Activated naive CD4-positive, alpha-beta T cell (primary cell): ENCODE measurements around the gene UBXN11.
A peak's percentile ranks its signal among the peaks of the same experiment; 100 is the strongest.
"Not testable (repeated sequence)": the region's sequence is repeated elsewhere in the genome, so short reads cannot be mapped to it uniquely, and the experiment has no call there.

Experiments used
- DNase-seq, 4 experiments: peaks; one replicate each; lab custom pipeline; 2025; lab: John Stamatoyannopoulos, UW

UBXN11 gene

GRCh38 chr1:26336477-26337205 lies 30.2 kb upstream of the UBXN11 start:
- peak; percentile 26 to 80 (median 58) for DNase-seq

GRCh38 chr1:26335774-26336476 lies 29.5 kb upstream of the UBXN11 start:
- no peak for DNase-seq

GRCh38 chr1:26333312-26333711 lies 26.9 kb upstream of the UBXN11 start:
- not testable (repeated sequence) for DNase-seq

DNA sequence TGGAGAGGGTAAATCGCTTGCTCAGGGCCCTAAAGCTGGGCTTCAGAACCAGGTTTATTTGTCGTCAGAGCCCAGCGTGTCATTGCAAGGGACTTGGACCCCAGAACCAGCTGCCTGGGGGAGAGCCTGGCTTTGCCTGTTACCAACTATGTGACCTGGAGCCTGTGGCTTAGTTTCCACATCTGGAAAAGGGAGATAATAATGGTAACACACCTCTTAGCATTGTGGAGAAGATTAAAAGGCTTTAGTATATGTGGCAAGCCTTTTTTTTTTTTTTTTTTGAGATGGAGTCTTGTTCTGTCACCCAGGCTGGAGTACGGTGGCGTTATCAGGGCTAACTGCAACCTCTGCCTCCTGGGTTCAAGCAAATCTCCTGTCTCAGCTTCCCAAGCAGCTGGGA lies 23.8 kb upstream of the UBXN11 start:
- no peak for DNase-seq

GRCh38 chr1:26329380-26329779 lies 22.9 kb upstream of the UBXN11 start:
- DNase-seq, result not testable (repeated sequence)

GRCh38 chr1:26328597-26328996 lies 22.2 kb upstream of the UBXN11 start:
- no peak for DNase-seq

GRCh38 chr1:26327956-26328362 lies 21.5 kb upstream of the UBXN11 start:
- DNase-seq, result no peak

- DNase-seq, result no peak
These were observed 18.1 kb upstream of the UBXN11 start for GRCh38 chr1:26324550-26324949.

DNA sequence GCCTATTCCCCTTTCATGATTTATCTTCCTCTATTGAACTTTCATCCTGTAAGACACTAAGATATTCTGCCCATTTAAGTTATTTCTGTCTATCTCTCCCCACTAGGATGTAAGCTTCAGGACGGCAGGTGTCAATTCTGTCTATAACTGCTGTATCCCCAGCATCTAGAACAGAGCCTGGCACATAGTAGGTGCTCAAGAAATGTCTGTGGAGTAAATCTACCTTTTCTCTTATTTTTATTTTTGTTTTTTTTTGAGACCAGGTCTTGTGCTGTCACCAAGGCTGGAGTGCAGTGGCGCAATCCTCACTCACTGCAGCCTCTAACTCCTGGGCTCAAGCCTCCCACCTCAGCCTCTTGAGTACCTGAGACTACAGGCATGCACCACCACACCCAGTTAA lies 16.9 kb upstream of the UBXN11 start:
- DNase-seq, result no peak

DNA sequence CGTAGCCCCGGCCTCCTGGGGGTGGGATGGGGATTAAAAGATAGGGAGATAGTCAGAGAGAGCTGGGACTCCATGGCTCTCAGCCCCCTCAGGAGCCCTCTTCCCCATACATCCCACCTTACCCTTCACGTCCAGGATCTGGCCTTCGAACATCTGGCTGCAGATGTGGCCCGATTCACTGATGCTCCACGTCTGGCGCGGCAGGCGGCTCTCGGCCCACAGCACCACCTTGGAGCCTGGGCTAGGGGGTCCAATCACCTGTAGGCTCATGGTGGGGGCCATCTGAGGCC lies 15.6 kb upstream of the UBXN11 start:
- no peak for DNase-seq

GRCh38 chr1:26321315-26322041 lies 15.0 kb upstream of the UBXN11 start:
- DNase-seq, result peak; percentile 92 to 97 (median 94)

DNA sequence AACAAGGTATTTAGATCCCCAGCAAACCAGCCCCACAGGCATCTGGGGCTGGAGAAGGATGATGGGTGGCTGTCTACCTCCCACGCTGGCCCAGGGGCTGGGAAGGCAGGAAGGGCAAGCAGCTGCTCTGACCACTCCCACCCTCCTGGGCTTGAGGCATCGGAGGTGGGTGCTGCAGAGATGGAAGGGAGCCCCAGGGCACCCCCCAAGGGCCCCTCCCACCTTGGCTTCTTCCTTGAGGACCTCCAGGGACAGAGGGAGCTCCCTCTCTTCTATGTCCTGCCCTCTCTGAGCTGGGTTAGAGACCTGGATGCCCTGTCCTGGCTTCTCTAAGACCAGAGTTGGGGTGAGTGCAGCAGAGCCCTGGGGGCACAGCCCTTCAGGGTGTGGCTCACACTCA lies 14.5 kb upstream of the UBXN11 start:
- DNase-seq, result no peak

GRCh38 chr1:26318338-26319064 lies 12.1 kb upstream of the UBXN11 start:
- no peak for DNase-seq

GRCh38 chr1:26317612-26318337 lies 11.3 kb upstream of the UBXN11 start, which contains the start of gene CD52:
CD52 (plus strand) TSS chr1:26317958; CDS start chr1:26318018, 60 bp downstream.
- peak in 2 of 4 experiments; percentile 46 to 59 for DNase-seq

- no peak for DNase-seq
These were observed 10.7 kb upstream of the UBXN11 start for GRCh38 chr1:26317146-26317545.

DNA sequence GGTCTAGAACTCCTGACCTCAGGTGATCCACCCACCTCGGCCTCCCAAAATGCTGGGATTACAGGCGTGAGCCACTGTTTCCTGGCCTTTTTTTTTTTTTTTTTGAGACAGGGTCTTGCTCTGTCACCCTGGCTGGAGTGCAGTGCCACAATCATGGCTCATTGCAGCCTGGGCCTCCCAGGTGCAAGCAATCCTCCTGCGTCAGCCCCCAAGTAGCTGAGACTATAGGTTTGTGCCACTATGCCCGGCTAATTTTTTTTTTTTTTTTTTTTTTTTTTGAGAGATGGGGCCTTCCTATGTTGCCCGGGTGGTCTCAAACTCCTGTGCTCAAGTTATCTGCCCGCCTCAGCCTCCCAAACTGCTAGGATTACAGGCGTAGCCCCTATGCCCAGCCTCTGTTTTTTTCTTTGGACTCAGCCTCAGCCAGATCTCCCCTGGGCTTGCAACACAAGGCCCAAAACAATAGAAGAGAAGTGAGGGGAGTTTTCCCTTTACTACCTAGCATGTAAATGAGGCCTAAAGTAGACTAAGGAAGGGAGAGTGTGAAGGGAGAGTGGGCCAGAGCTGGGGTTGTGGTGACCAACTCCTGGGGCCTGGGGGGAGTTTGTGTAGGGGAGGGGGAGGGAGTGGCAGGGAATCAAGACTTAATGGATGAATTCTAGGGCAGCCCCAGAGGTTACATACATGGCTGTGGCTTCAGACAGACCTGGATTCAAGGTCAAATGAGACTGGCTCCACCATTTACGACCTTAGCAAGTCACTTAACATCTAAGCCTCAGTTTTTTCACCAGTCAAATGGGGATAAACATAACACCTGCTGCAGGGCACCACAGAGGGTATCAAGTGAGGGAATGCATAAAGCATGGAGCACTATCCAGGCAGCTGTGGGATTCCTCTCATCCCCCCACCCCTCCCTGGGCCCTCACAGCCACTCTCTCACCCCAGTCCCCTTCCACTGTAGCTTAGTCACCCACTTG lies 9.7 kb upstream of the UBXN11 start:
- DNase-seq, result no peak

DNA sequence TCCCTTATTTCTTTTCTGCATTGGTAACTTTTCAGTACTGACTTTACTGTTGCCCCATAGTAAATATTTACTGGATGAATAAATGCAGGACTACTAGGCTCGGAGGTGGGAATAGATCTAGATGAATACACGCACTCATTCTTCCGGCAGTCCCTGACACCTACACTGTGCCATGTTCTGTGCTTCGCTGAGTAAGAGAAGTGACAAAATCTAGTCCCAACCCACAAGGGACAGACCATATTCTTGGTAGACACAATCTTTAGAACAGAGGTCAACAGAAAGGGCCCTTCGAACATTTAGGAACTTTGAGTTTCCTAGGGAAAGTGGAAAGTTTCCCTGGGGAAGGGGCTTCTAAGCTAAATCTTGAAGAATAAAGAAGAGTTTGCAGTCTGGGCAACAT lies 8.1 kb upstream of the UBXN11 start:
- no peak for DNase-seq

GRCh38 chr1:26307966-26308899 lies 1.8 kb upstream of the UBXN11 start:
- not testable (repeated sequence) for DNase-seq

DNA sequence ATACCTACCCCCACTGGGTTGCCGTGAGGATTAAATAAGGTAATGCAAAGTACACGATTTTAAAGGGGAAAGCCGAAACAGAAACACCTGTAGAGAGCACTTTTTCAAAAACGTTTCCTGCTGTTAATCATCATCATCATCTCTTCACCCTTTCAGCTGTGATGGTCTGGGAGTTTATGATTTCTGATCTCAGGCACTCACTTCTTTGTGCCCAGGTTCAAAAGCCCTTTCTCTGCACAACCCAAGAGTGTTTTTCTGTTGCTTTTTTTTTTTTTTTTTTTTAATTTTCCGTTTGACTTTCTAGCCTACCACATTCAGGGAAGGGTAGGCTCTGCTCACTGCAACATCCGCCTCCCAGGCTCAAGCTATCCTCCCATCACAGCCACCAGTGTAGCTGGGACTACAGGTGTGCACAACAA lies 936 bp upstream of the UBXN11 start:
- no peak for DNase-seq
